H1 (cell line): ENCODE results near the gene TCF7. TPM values are rescaled to one million over a fixed set of nuclear protein-coding genes. Genes with fewer than 3 reads are reported as not detected.

Experiments
- CTCF ChIP-seq, 3 experiments: IDR thresholded peaks; 1 replicate in 2 of 3; 2 replicates in 1 of 3; pipeline versions ENCODE4 v1.5.1 to v1.6.1; 2011; ENCODE audit warnings: low read length in 3 of 3, mild to moderate bottlenecking in 3 of 3, inconsistent platforms in 2 of 3, low read depth in 1 of 3, moderate library complexity in 1 of 3; ENCODE audit not compliant: insufficient read depth in 1 of 3; ENCODE audit errors: control extremely low read depth in 1 of 3
- polyA plus RNA-seq, 7 experiments: library from polyadenylated mRNA; depleted of rRNA in 3 of 7; stranded (reverse) in 5 of 7; unstranded in 2 of 7; fragments of >200 nt in 5 of 7; fragments of 200-250 nt in 2 of 7; gene quantifications; 1 replicate in 5 of 7; 2 replicates in 1 of 7; 4 replicates in 1 of 7; pipeline versions ENCODE4 v1.2.1 to v1.2.3, GENCODE V29; 2011 to 2013; ENCODE audit warnings: missing spikeins in 2 of 7, mixed read lengths in 2 of 7
- total RNA-seq: library from RNA; stranded (reverse); fragmentation: NEBNext Ultra II Directional; extraction: Animal tissue kit (Norgen Biotek cat#: 25700); gene quantifications from 2 replicates; pipeline ENCODE4 v1.2.1, GENCODE V29; 2021

The TCF7 gene
- total and polyA plus RNA-seq, 2 of the 8 experiments (the other 6 are each of a cell fraction or from before 2014, with no cell fraction given), result 4.7 to 8.5 TPM

- no peak for TF ChIP-seq CTCF (IDR thresholded peaks at IDR 0.05; ENCODE audit: control extremely low read depth in 1 of 3, insufficient read depth in 1 of 3, low read depth in 1 of 3, low read length in 3 of 3)
These were observed 35.3 kb downstream of the TCF7 start (continued) for GRCh38 chr5:134149571-134150303.
